CD4-positive, alpha-beta T cell (primary cell): ENCODE results near the gene PTCHD1. TPM values are rescaled to one million over a fixed set of nuclear protein-coding genes. Genes with fewer than 3 reads are reported as not detected.

Experiments
- ATAC-seq: fragments of 200-7000 bp; cut with Tn5 transposase; one replicate; pipeline ENCODE4 v1.10.0; 2022; ENCODE audit warnings: mild to moderate bottlenecking; ENCODE audit not compliant: poor library complexity
- CTCF ChIA-PET: fragments of 350-600 bp; sonication (Branson Sonifier 250); formaldehyde crosslinking; loops from one replicate; lab custom pipeline; 2021; ENCODE audit warnings: antibody characterized with exemption, inconsistent platforms; lab: Charles Lee
- POLR2A ChIA-PET: fragments of 350-600 bp; sonication (Branson Sonifier 250); formaldehyde crosslinking; loops from one replicate; lab custom pipeline; 2021; ENCODE audit warnings: antibody characterized with exemption, inconsistent platforms; lab: Charles Lee
- DNase-seq, 14 experiments: peaks; one replicate each; pipeline ENCODE4 v3.0.0-alpha.2; 2013 to 2020; ENCODE audit warnings: mixed read lengths in 2 of 14
- H3K27ac ChIP-seq, 2 donors: one replicate each; pipeline versions ENCODE4 v1.5.1 to v1.7.0; 2013; ENCODE audit warnings: low read length in 2 of 2, low read depth in 1 of 2, mild to moderate bottlenecking in 1 of 2
- H3K27me3 ChIP-seq, 2 experiments: 1 replicate in 1 of 2; 2 replicates in 1 of 2; pipeline versions ENCODE4 v1.6.1 to v1.7.0; 2013; ENCODE audit warnings: low read length in 2 of 2, control low read depth in 1 of 2, mild to moderate bottlenecking in 1 of 2, moderate library complexity in 1 of 2; ENCODE audit not compliant: insufficient read depth in 2 of 2, control insufficient read depth in 1 of 2
- H3K36me3 ChIP-seq: one replicate; pipeline ENCODE4 v1.6.1; 2013; ENCODE audit warnings: low read length, control low read depth; ENCODE audit not compliant: insufficient read depth
- H3K4me1 ChIP-seq: one replicate; pipeline ENCODE4 v1.6.1; 2013; ENCODE audit warnings: low read length, control low read depth; ENCODE audit not compliant: insufficient read depth
- H3K4me3 ChIP-seq: one replicate; pipeline ENCODE4 v1.5.1; 2013; ENCODE audit warnings: mild to moderate bottlenecking, low read length, moderate library complexity
- H3K9me3 ChIP-seq, 2 experiments: 1 replicate in 1 of 2; 2 replicates in 1 of 2; pipeline versions ENCODE4 v1.6.1 to v1.7.0; 2013; ENCODE audit warnings: low read length in 2 of 2, mild to moderate bottlenecking in 2 of 2, control low read depth in 1 of 2, moderate library complexity in 1 of 2; ENCODE audit not compliant: control insufficient read depth in 1 of 2, insufficient read depth in 1 of 2
- H3K27ac Mint-ChIP-seq: one replicate; pipeline ENCODE4 v1.8.0; 2020; ENCODE audit warnings: mixed read lengths
- H3K27me3 Mint-ChIP-seq: one replicate; pipeline ENCODE4 v1.8.0; 2021; ENCODE audit warnings: mixed read lengths
- H3K36me3 Mint-ChIP-seq: one replicate; pipeline ENCODE4 v1.8.0; 2021; ENCODE audit warnings: low read depth, mixed read lengths
- H3K4me1 Mint-ChIP-seq: one replicate; pipeline ENCODE4 v1.8.0; 2021; ENCODE audit warnings: low read depth, mixed read lengths
- H3K4me3 Mint-ChIP-seq: one replicate; pipeline ENCODE4 v1.8.0; 2020; ENCODE audit warnings: mild to moderate bottlenecking, mixed read lengths
- H3K9me3 Mint-ChIP-seq: one replicate; pipeline ENCODE4 v1.8.0; 2020; ENCODE audit warnings: mixed read lengths
- intact Hi-C, 2 experiments: fragments of 100-400 bp; cut with DNase I in 1 of 2; cut with micrococcal nuclease in 1 of 2; formaldehyde crosslinking; loops; one replicate each; pipeline versions ENCODE4 v1.15.1 to v1.9.0; 2023 to 2025; cut with DNase I, micrococcal nuclease
- total RNA-seq, 174 experiments: library from RNA in 2 of 174; stranded (reverse) in 2 of 174; gene quantifications; one replicate each; pipeline ENCODE4 v1.2.3 and lab custom pipeline; 2021 to 2026
- TF ChIP-seq, protein P1 (sequence below): fragments of 200-600 bp; IDR thresholded peaks from one replicate; pipeline ENCODE4 v1.8.0; 2022; ENCODE audit warnings: antibody characterized with exemption, mild to moderate bottlenecking

PTCHD1 gene
- total RNA-seq, 2 experiments from 2014 or later: not detected

DNA sequence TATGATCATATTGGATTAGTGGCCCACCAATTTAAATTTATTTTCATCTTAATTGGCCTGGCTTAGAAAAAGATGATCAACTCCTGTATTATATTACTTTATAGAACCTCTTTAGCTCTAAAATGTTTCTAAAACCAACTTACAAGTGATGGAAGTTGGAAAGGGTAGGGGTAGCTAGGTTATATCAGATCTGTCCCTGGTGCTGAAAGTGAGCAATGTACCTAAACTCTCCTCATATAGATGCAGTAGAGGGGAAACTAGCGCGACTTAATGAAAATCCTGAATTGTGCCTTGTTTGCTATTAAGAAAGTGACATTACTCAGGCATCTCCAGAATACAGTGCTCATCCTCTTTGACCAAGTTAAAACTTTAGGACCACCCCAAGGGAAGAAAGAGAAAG is 7.5 kb upstream of the PTCHD1 start:
- POLR2A ChIA-PET: no interaction called here

DNA sequence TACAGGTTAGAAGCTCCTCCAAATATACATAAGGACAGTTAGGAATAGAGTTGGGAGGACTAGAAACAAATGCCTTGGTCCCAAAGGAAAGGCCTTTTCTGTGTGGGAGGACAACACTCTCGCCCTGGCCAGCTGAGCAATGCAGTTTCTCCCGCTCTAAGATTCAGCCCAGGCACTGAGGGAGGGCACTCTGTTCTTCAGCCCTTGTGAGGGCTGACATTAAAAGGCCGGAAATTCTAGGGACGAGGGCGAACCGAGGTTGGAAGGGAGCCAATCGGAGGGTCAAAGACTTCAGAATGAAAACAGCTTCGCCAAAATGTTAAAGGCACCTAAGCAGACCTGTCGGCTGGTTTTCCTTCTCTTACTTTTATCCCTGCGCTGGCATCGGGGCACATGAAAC is 2.9 kb upstream of the PTCHD1 start:
- peaks cover 7 to 8% of the 10 kb centered on the region in 2 experiments for H3K27me3 ChIP-seq
- Mint-ChIP-seq H3K9me3 (no peaks in the 10 kb centered on the region), H3K27ac (no peak overlapping the region), H3K27me3 (peaks cover 48% of the 10 kb centered on the region), H3K4me1 (peaks cover 5% of the 10 kb centered on the region), H3K36me3 (no peaks in the 10 kb centered on the region), H3K4me3 (no peak overlapping the region)
- H3K4me3 ChIP-seq: no peak overlapping the region
- no peaks in the 10 kb centered on the region for H3K36me3 ChIP-seq
- no peak overlapping the region for H3K27ac ChIP-seq
- H3K9me3 ChIP-seq: peaks cover 0 to 9% of the 10 kb centered on the region in 2 experiments
- DNase-seq (no peak), ATAC-seq (no peak)
- TF ChIP-seq, protein P1, sequence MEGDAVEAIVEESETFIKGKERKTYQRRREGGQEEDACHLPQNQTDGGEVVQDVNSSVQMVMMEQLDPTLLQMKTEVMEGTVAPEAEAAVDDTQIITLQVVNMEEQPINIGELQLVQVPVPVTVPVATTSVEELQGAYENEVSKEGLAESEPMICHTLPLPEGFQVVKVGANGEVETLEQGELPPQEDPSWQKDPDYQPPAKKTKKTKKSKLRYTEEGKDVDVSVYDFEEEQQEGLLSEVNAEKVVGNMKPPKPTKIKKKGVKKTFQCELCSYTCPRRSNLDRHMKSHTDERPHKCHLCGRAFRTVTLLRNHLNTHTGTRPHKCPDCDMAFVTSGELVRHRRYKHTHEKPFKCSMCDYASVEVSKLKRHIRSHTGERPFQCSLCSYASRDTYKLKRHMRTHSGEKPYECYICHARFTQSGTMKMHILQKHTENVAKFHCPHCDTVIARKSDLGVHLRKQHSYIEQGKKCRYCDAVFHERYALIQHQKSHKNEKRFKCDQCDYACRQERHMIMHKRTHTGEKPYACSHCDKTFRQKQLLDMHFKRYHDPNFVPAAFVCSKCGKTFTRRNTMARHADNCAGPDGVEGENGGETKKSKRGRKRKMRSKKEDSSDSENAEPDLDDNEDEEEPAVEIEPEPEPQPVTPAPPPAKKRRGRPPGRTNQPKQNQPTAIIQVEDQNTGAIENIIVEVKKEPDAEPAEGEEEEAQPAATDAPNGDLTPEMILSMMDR: no peak
- POLR2A ChIA-PET: no interaction called here
- CTCF ChIA-PET: no interaction called here
- intact Hi-C loops: no loop called here
- H3K4me1 ChIP-seq: no peaks in the 10 kb centered on the region

More for the DNA sequence above, 7.5 kb upstream of the PTCHD1 start:
- Mint-ChIP-seq H3K4me3 (no peak overlapping the region), H3K9me3 (no peaks in the 10 kb centered on the region), H3K27me3 (peaks cover 31% of the 10 kb centered on the region), H3K4me1 (peaks cover under 1% of the 10 kb centered on the region), H3K36me3 (no peaks in the 10 kb centered on the region), H3K27ac (no peak overlapping the region)
- TF ChIP-seq, protein P1: no peak
- ATAC-seq (no peak), DNase-seq (no peak)
- Histone ChIP-seq H3K4me3 (no peak overlapping the region), H3K27me3 (peaks cover 0 to 3% of the 10 kb centered on the region in 2 experiments), H3K9me3 (no peaks in the 10 kb centered on the region), H3K27ac (no peak overlapping the region), H3K4me1 (no peaks in the 10 kb centered on the region), H3K36me3 (no peaks in the 10 kb centered on the region)
- CTCF ChIA-PET: no interaction called here
- intact Hi-C loops: no loop called here

DNA sequence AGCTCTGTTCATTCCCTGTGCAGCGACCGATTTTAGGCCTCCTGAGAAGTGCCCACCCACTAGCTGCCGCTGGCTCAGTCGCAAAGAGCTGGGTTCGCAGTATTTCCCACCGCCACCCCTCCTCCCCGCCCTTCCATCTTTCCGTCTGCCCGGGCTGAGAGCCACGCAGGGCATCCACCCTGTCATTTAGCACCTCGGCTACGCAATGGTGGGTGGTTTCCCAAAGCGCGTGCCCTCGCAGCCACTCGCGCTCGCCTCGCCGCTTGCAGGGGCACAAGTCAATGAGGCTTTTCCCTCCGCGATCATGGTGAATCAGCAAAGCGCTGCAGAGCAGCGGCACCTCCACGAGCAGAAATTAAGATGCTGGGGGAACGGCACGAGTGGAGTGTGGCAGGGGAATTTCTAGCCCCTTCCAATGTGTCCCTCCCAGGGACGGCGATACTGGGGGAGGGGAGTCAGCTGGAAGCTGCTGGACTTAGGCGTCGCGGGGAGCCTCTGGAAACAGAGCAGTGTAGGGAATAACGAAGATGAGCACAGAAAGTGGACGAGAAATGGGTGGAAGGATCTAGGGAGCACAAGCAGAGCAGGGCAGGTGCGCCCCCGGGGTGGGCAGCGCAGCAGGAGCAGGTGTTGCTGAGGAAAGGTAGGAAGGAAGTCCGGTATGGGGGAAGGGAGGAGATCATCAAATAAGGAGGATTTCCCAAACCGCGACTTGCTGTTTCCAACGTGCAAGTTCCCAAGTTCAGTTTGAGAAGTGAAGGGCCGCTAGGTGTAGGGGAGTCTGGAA is 2.4 kb upstream of the PTCHD1 start:
- Mint-ChIP-seq H3K4me3 (peak overlapping the region; percentile 71), H3K27me3 (peaks cover 51% of the 10 kb centered on the region), H3K27ac (no peak overlapping the region), H3K4me1 (peaks cover 5% of the 10 kb centered on the region), H3K9me3 (no peaks in the 10 kb centered on the region), H3K36me3 (no peaks in the 10 kb centered on the region)
- POLR2A ChIA-PET: no interaction called here
- peaks cover 0 to 9% of the 10 kb centered on the region in 2 experiments for H3K9me3 ChIP-seq
- no peak overlapping the region for H3K4me3 ChIP-seq
- DNase-seq (peak in 2 of 14 experiments; percentile 14 to 18), ATAC-seq (no peak)
- intact Hi-C loops: no loop called here
- TF ChIP-seq, protein P1: no peak
- no peak overlapping the region for H3K27ac ChIP-seq
- CTCF ChIA-PET: no interaction called here
- no peaks in the 10 kb centered on the region for H3K4me1 ChIP-seq
- no peaks in the 10 kb centered on the region for H3K36me3 ChIP-seq
- peaks cover 7 to 8% of the 10 kb centered on the region in 2 experiments for H3K27me3 ChIP-seq
